H9 (cell line): ENCODE results near the gene ADAMTSL2. TPM values are rescaled to one million over a fixed set of nuclear protein-coding genes. Genes with fewer than 3 reads are reported as not detected.

ENCODE experiments used
- DNase-seq: peaks from one replicate; pipeline ENCODE4 v3.0.0-alpha.2; 2017
- H2AFZ ChIP-seq: one replicate; pipeline ENCODE4 v1.6.1; 2013; ENCODE audit warnings: mild to moderate bottlenecking, low read length, control low read depth, moderate library complexity
- H2AK5ac ChIP-seq: 2 replicates; pipeline ENCODE4 v1.6.1; 2013; ENCODE audit warnings: low read length, control low read depth, mixed read lengths; ENCODE audit not compliant: insufficient read length
- H2BK120ac ChIP-seq: one replicate; pipeline ENCODE4 v1.6.1; 2013; ENCODE audit warnings: low read depth, mild to moderate bottlenecking, low read length, control low read depth, inconsistent platforms; ENCODE audit not compliant: poor library complexity, severe bottlenecking
- H2BK12ac ChIP-seq: 2 replicates; pipeline ENCODE4 v1.6.1; 2013; ENCODE audit warnings: low read length, control low read depth, mixed read lengths, low read depth; ENCODE audit not compliant: insufficient read length
- H2BK15ac ChIP-seq: 2 replicates; pipeline ENCODE4 v1.6.1; 2013; ENCODE audit warnings: low read depth, low read length, control low read depth
- H2BK20ac ChIP-seq: one replicate; pipeline ENCODE4 v1.6.1; 2013; ENCODE audit warnings: low read depth, mild to moderate bottlenecking, low read length, control low read depth, inconsistent platforms; ENCODE audit not compliant: poor library complexity, severe bottlenecking
- H2BK5ac ChIP-seq: 2 replicates; pipeline ENCODE4 v1.6.1; 2013; ENCODE audit warnings: low read length, control low read depth, mixed read lengths; ENCODE audit not compliant: insufficient read length
- H3K14ac ChIP-seq: 2 replicates; pipeline ENCODE4 v1.6.1; 2013; ENCODE audit warnings: low read length, control low read depth; ENCODE audit not compliant: insufficient read depth
- H3K18ac ChIP-seq: 2 replicates; pipeline ENCODE4 v1.6.1; 2013; ENCODE audit warnings: low read depth, mild to moderate bottlenecking, mixed read lengths, low read length, control low read depth; ENCODE audit not compliant: insufficient read length
- H3K23ac ChIP-seq: 2 replicates; pipeline ENCODE4 v1.6.1; 2013; ENCODE audit warnings: low read length, control low read depth, mixed read lengths, low read depth; ENCODE audit not compliant: insufficient read length
- H3K23me2 ChIP-seq: 2 replicates; pipeline ENCODE4 v1.6.1; 2013; ENCODE audit warnings: low read depth, mild to moderate bottlenecking, mixed read lengths, low read length, control low read depth; ENCODE audit not compliant: insufficient read length, poor library complexity, severe bottlenecking
- H3K27ac ChIP-seq: 2 replicates; pipeline ENCODE4 v1.5.1; 2013; ENCODE audit warnings: low read length, control low read depth, mixed read lengths, low read depth; ENCODE audit not compliant: insufficient read length
- H3K27me3 ChIP-seq: 2 replicates; pipeline ENCODE4 v1.6.1; 2013; ENCODE audit warnings: low read length, control low read depth, inconsistent platforms; ENCODE audit not compliant: insufficient read depth
- H3K4ac ChIP-seq: 2 replicates; pipeline ENCODE4 v1.6.1; 2013; ENCODE audit warnings: low read depth, mild to moderate bottlenecking, control low read depth, inconsistent platforms, low read length, moderate library complexity
- H3K4me1 ChIP-seq: 2 replicates; pipeline ENCODE4 v1.6.1; 2013; ENCODE audit warnings: low read length, control low read depth, inconsistent platforms; ENCODE audit not compliant: insufficient read depth
- H3K4me2 ChIP-seq: 2 replicates; pipeline ENCODE4 v1.6.1; 2013; ENCODE audit warnings: low read length, control low read depth, mixed read lengths; ENCODE audit not compliant: insufficient read length, insufficient read depth
- H3K56ac ChIP-seq: 2 replicates; pipeline ENCODE4 v1.6.1; 2013; ENCODE audit warnings: low read depth, mild to moderate bottlenecking, mixed read lengths, low read length, control low read depth; ENCODE audit not compliant: insufficient read length
- H3K79me1 ChIP-seq: 2 replicates; pipeline ENCODE4 v1.6.1; 2013; ENCODE audit warnings: low read depth, mild to moderate bottlenecking, moderate library complexity, low read length, control low read depth, inconsistent platforms; ENCODE audit not compliant: insufficient read depth, poor library complexity, severe bottlenecking
- H3K79me2 ChIP-seq: 2 replicates; pipeline ENCODE4 v1.6.1; 2013; ENCODE audit warnings: low read length, control low read depth, inconsistent platforms; ENCODE audit not compliant: insufficient read depth
- H3K9ac ChIP-seq: 2 replicates; pipeline ENCODE4 v1.6.1; 2013; ENCODE audit warnings: low read length, control low read depth, mixed read lengths; ENCODE audit not compliant: insufficient read length; ENCODE audit errors: extremely low read depth
- H3K9me3 ChIP-seq: one replicate; pipeline ENCODE4 v1.6.1; 2013; ENCODE audit warnings: low read depth, low read length, inconsistent platforms; ENCODE audit not compliant: control insufficient read depth
- H3T11ph ChIP-seq: one replicate; pipeline ENCODE4 v1.6.1; 2013; ENCODE audit warnings: mild to moderate bottlenecking, low read length, control low read depth, inconsistent platforms
- H4K20me1 ChIP-seq: one replicate; pipeline ENCODE4 v1.6.1; 2013; ENCODE audit not compliant: control insufficient read depth, insufficient read length, insufficient read depth
- H4K5ac ChIP-seq: 2 replicates; pipeline ENCODE4 v1.6.1; 2013; ENCODE audit warnings: low read depth, mild to moderate bottlenecking, mixed read lengths, low read length, control low read depth; ENCODE audit not compliant: insufficient read length
- H4K8ac ChIP-seq: replicated peaks from 2 replicates; pipeline ENCODE4 v1.6.1; 2013; ENCODE audit warnings: low read length, control low read depth, mixed read lengths, low read depth; ENCODE audit not compliant: insufficient read length
- H4K91ac ChIP-seq: 2 replicates; pipeline ENCODE4 v1.6.1; 2013; ENCODE audit warnings: low read depth, mild to moderate bottlenecking, moderate library complexity, mixed read lengths, low read length, control low read depth; ENCODE audit not compliant: insufficient read length
- H3K27ac Mint-ChIP-seq, 3 experiments: 2 replicates in 2 of 3; 3 replicates in 1 of 3; pipeline ENCODE4 v1.8.0; 2020 to 2021; ENCODE audit warnings: mixed read lengths in 3 of 3, mild to moderate bottlenecking in 1 of 3, moderate library complexity in 1 of 3
- H3K27me3 Mint-ChIP-seq: 2 replicates; pipeline ENCODE4 v1.8.0; 2021; ENCODE audit warnings: low read depth, mild to moderate bottlenecking, moderate library complexity, mixed read lengths
- H3K36me3 Mint-ChIP-seq, 3 experiments: 2 replicates in 2 of 3; 3 replicates in 1 of 3; pipeline ENCODE4 v1.8.0; 2020 to 2021; ENCODE audit warnings: low read depth in 3 of 3, mixed read lengths in 3 of 3; ENCODE audit not compliant: insufficient read depth in 1 of 3
- H3K4me1 Mint-ChIP-seq, 2 experiments: 2 replicates each; pipeline ENCODE4 v1.8.0; 2020; ENCODE audit warnings: mixed read lengths in 2 of 2
- H3K4me3 Mint-ChIP-seq, 2 experiments: 2 replicates in 1 of 2; 3 replicates in 1 of 2; pipeline ENCODE4 v1.8.0; 2020 to 2021; ENCODE audit warnings: mild to moderate bottlenecking in 2 of 2, mixed read lengths in 2 of 2, moderate library complexity in 1 of 2
- H3K9me3 Mint-ChIP-seq, 2 experiments: 2 replicates in 1 of 2; 3 replicates in 1 of 2; pipeline ENCODE4 v1.8.0; 2020; ENCODE audit warnings: mild to moderate bottlenecking in 2 of 2, mixed read lengths in 2 of 2, moderate library complexity in 1 of 2
- CTCF ChIP-seq: fragments of 200-600 bp; sonication (generic); conservative IDR thresholded peaks from 3 replicates; pipeline ENCODE4 v1.8.0; 2021; ENCODE audit warnings: antibody characterized with exemption, mild to moderate bottlenecking
- WGBS: extraction: QIAGEN DNeasy Blood & Tissue Kit; methylation state at CpG from one replicate; pipeline ENCODE4 v1.1.7; 2013; ENCODE audit warnings: missing lambda C conversion rate, low lambda C conversion rate, mixed read lengths; ENCODE audit not compliant: insufficient read length; ENCODE audit errors: extremely low coverage; 5-methylcytosine and 5-hydroxymethylcytosine counted together
- total RNA-seq: library from RNA; stranded (reverse); gene quantifications from 2 replicates; pipeline ENCODE4 v1.2.1, GENCODE V29; 2021

Gene ADAMTSL2
- total RNA-seq, 1 experiment from 2014 or later: 0.61 TPM

- H3K56ac ChIP-seq: no peak overlapping the region
- no peak overlapping the region for H3K18ac ChIP-seq
- no peak overlapping the region for H2BK120ac ChIP-seq
- H2BK15ac ChIP-seq: no peak overlapping the region
- no peak overlapping the region for H4K91ac ChIP-seq
- no peaks in the 10 kb centered on the region for H4K20me1 ChIP-seq
- WGBS: no CpG with 5 or more reads among the region's 7 CpGs
- H3K14ac ChIP-seq: no peak overlapping the region
- H3K23me2 ChIP-seq: no peaks in the 10 kb centered on the region
- H3K4me2 ChIP-seq: no peak overlapping the region
- H3K79me2 ChIP-seq: no peaks in the 10 kb centered on the region
- no peak overlapping the region for H3K27ac Mint-ChIP-seq
- peaks cover 18% of the 10 kb centered on the region for H3K27me3 Mint-ChIP-seq
- no peak overlapping the region for H3K4me3 Mint-ChIP-seq
- TF ChIP-seq CTCF: no peak
- H3K4me1 Mint-ChIP-seq: peaks cover 0 to 5% of the 10 kb centered on the region in 2 experiments; a peak in 1 of 4 replicates
- H3K9ac ChIP-seq: no peak overlapping the region
- no peak overlapping the region for H2BK12ac ChIP-seq
- H2AK5ac ChIP-seq: no peak overlapping the region
- peaks cover 3 to 10% (median 10%) of the 10 kb centered on the region in 3 experiments; a peak in 6 of 7 replicates for H3K36me3 Mint-ChIP-seq
- H3K23ac ChIP-seq: no peak overlapping the region
- H3K27ac ChIP-seq: no peak overlapping the region
- no peak overlapping the region for H4K8ac ChIP-seq
- H2BK5ac ChIP-seq: no peak overlapping the region
- no peaks in the 10 kb centered on the region for H3K27me3 ChIP-seq
- H3K79me1 ChIP-seq: no peaks in the 10 kb centered on the region
- peaks cover 22% of the 10 kb centered on the region in 2 experiments for H3K9me3 Mint-ChIP-seq
- no peak overlapping the region for H3T11ph ChIP-seq
- DNase-seq: no peak
- H3K4me1 ChIP-seq: no peaks in the 10 kb centered on the region
- H3K4ac ChIP-seq: no peak overlapping the region
- peaks cover 4% of the 10 kb centered on the region for H3K9me3 ChIP-seq
- no peak overlapping the region for H2BK20ac ChIP-seq
- H2AFZ ChIP-seq: no peak overlapping the region
- no peak overlapping the region for H4K5ac ChIP-seq
These were observed 62.9 kb downstream of the ADAMTSL2 start for GRCh38 chr9:133597316-133597957.
